GM23248 (cell line): ENCODE results near the gene DIO2.

Experiments used
- EZH2 ChIP-seq: fragments of 200-600 bp; sonication (generic); IDR thresholded peaks from 2 replicates; pipeline ENCODE4 v1.6.1; 2018; ENCODE audit warnings: antibody characterized with exemption, mild to moderate bottlenecking; ENCODE audit not compliant: insufficient read depth, poor library complexity, severe bottlenecking
- EZH2phosphoT487 ChIP-seq: fragments of 200-600 bp; sonication (generic); IDR thresholded peaks from 2 replicates; pipeline ENCODE4 v1.6.1; 2018; ENCODE audit warnings: antibody characterized with exemption, moderate library complexity, mild to moderate bottlenecking, low read depth; ENCODE audit not compliant: insufficient read depth

DNA sequence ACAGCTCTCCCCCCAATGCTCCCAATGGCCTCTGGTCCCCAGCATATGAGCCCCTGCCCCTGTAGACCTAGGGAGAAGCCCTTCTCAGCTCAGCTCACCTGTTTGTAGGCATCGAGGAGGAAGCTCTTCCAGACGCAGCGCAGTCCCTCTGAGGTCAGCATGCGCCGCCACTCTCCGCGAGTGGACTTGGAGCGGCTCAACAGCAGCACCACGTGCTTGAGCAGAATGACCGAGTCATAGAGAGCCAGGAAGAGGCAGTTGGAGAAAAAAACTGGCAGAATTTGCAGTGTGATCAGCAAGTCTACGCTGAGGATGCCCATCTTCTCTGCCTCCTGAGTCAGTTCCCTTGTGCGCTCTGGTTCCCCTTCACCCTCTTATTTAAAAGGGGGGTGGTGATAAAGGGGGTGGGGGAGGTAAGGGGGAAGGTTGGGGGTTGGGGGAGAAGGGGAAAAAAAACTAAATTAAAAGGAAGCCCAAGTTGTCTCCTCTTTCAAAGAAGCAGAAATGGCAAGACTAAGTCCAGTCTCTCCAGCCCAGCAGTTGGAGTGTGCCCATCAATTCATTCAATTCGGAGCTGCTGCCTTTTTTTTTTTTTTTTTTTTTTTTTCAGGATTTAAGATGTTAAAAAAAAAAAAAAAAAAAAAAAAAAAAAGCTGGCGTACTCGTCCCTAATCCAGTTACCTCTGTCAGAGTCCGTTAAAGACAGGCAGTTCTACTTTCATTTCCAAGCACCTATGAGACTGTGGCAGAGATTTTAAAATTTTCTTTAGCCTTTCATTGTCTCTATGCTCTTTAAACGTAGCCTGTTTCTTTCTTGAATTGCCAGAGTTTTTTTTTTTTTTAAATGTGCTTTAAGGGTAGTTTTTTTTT is at the start of gene DIO2:
- TF ChIP-seq EZH2: no peak
- no peak for TF ChIP-seq EZH2phosphoT487
